KBM-7 (cell line): ENCODE measurements around the gene OAF.
A peak's percentile ranks its signal among the peaks of the same experiment; 100 is the strongest.
"Not testable (repeated sequence)": the region's sequence is repeated elsewhere in the genome, so short reads cannot be mapped to it uniquely, and the experiment has no call there.

Experiments used
- DNase-seq: peaks from one replicate; pipeline ENCODE4 v3.0.0-alpha.2; 2015
- in situ Hi-C: fragments of 300-500 bp; cut with MboI; formaldehyde crosslinking; loops from 2 replicates; pipeline ENCODE4 v1.14.3; 2020; ENCODE audit warnings: low sequenced_read_pairs, low pct_unique_long_range_greater_than_20kb, mixed read lengths

OAF gene

DNA sequence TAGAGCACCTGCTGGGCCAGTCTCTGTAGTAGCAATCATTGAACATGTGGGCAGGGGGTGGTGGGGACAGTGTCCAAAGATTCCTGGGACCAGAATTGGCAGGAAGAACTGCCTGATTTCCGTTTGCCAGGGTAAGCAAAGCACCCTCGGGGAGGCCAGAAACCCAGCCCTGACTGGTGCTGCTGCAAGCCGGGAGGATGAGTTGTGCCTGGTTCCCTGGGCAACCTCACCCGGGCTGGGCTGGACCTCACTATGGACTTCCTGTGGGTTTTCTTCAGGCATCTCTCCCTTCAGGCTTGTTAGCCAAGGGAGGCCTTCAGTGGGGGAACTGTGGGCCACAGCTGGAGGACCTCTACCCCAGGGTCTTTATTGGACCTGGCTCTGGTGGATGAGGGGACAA, 21.1 kb downstream of the OAF start:
- in situ Hi-C loops: no loop called here
- no peak for DNase-seq

DNA sequence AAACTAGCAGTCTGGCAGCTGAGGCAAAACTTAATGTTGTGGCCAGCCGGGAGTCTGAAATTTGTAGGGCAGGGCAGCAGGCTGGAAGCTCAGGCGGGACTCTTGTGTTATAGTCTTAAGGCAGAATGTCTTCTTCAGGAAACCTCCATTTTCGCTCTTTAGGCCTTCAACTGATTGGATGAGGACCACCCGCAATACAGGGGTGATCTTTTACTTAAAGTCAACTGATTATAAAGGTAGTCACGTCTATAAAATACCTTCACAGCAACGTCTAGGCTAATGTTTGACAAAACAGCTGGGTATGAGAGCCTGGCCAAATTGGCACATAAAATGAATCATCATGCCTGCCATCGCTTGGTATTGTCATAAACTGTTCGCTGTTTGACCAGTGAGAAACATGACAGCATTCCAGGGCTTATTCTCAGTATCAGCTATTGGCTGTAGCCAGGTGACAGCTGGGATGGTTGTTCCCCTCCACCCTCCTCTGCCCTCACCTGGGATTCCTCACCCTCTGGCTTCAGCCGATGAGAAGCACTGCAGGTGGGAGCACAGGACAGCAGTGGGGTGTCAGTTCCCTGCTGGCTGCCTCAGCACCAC, 22.5 kb downstream of the OAF start:
- DNase-seq: no peak
- in situ Hi-C loops: no loop called here

DNA sequence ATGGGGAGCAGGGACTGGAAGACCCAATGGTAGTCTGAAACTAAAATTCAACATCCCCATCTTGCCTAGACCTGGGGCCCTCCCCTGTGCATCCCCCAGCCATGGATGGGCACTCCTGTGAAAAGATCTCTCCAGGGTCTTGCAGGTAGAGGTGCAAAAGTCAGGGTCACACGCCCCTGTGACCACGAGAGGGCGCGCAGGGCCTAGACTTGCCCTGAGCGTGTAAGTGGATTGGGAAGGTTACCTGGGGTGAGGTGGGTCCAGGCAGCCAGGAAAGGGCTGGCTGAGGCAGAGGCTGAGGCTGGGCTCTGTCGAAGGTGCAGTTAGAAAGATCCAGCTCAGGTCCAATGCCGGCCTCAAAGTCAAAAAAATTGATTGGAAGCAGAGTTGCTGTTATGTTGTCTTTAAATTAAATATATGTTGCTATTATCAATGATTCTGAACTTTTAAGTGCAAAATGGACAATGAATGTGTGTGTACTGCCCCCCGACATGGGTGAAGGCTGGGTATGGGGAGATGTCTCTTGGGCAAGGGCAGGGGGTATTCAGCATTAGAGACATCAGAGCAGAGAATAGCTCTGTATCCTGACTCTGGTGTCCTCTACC, 24.3 kb downstream of the OAF start:
- peak; percentile 70 for DNase-seq
- in situ Hi-C loops: no loop called here

DNA sequence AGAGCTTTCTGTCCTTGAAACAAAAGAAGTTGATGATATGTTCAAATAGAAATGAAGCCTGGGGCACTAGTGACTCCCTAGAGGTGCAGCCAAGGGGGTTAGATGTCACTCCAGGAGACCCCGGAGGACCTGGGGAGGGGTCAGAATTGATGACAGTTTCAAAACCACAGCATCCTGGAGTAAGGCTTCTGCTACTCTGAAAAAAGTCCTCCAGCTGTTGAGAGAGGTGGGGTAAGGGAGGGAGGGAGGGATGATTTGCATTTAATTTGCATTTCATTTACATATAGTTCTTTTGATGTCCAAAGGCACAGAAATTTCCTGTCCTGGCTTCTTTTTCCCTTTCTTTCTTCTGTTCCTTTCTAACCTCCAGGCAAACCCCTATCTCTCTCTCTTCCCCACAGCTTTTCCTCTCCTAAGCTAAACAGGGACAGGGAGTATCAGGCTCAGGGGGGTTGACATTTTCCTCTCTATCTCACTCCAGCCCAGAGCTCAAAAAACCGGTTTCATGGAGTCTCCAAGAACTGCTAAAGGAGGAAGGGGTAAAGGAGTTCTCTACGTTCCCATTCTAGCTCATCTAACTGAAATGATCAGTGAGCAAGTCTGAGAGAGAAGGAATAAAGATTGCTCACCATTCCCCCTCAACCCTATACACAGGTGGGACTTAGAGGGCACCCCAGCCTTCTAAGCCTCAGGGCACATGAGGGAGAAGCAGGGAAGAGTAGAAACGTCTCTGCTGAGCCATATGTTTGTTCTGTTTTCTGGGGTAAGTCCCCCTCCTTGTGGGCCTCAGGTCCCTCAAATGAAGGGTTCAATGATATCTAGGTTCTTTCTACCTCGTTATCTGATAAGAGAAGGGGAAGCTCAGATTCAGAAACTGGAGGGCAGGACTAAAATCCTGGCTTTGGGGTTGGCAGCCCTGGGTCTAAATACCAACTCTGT, 25.6 kb downstream of the OAF start:
- DNase-seq: no peak
- in situ Hi-C loops: no loop called here

DNA sequence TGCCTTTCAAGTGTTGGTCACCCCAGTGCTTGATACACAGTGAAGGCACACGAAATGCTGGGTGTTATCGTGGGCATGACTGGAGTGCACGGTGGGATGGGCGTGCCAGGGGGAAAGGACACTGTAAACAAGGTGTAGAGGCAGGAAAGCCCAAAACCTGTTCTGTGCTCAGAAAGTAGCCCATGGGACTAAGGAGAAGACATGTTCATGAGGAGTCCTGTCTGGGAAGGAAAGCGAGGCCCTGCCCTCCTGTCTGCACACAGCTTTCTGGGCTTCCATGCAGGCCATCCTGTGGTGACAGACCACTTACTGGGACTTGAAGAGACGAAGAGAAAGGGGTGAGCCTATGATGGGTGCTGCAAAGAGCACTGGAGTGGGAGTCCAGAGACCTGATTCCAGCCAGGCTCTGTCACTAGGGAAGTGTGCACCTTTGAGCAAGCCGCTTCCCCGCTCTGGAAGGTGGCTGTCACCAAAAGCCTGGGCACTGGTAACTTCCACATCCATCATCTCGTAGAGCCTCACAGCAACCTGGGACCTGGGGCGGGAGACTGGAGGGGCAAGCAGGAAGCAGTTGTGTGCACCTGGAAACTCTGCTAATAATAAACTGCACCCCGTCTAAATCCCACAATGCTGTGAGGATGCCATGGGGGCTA, 28.3 kb downstream of the OAF start:
- DNase-seq: no peak
- in situ Hi-C loops: no loop called here

DNA sequence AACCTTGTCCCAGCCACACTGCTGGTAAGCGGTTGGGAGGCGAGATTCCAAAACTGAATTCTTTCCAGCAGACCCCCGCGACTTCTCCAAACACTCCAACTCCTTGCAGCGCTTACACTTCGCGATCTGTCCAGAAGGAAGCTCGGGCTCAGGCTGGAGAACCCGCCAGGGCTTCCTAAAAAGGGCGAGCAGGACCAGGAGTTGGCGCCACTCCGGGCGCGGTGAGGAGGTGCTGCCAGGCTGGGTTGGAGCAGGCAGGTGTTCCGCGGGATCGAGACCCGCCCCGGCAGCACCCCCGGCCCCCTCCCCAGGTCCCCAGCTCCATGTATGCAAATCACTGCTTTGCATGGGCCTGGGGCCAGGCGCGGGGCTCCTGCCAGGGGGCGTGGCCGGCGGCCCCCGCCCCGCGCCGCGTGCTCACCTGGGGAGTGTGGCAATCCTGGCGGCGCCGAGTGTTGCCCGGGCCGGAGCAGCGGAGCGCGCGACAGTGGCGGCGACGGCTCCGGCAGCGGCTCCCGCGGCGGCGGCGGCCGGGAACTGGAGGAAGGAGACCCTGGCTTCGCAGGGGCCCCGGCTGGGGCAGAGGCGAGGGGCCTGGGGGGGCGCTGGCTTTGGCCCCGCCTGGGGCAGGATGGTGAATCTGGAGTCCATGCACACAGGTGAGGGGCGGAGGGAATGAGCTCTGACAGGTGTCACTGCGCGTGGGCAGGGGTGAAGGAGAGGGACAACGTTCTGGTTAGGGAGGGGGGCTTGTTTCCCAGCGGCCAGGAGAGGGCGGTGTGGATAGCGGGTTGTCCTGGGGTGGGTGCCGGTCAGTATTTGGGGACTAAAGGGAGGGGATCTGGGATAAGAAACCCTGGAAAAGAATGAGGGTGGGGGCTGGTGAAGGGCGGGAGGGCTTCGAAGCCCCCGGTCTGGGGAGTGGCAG, 29.1 kb downstream of the OAF start, which contains the start of gene POU2F3:
TSS of gene POU2F3 (plus strand) at position 428 of the 928 bp plus-strand sequence. CDS start at position 632, 204 bp downstream.
- no peak for DNase-seq
- in situ Hi-C loops: no loop called here

DNA sequence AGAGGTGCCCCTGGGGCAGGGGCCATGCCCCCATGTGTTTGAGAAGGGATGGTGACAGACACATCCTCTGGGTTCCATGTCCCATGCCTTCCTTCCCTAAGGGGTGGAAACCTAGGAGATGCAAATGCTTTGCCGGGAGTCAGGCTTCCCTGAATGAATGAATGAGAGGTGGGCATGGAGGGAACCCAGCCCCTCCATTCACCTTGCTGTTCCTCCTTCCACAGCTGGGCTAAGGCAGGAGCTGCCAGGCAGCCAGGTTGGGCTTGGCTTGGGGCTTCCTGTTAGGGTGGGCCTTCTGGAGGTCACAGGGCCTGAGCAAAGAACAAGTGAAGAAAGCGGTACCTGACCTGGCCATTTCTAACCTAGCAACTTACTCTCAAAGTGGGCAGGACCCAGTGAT, 30.0 kb downstream of the OAF start:
- in situ Hi-C loops: no loop called here
- no peak for DNase-seq

DNA sequence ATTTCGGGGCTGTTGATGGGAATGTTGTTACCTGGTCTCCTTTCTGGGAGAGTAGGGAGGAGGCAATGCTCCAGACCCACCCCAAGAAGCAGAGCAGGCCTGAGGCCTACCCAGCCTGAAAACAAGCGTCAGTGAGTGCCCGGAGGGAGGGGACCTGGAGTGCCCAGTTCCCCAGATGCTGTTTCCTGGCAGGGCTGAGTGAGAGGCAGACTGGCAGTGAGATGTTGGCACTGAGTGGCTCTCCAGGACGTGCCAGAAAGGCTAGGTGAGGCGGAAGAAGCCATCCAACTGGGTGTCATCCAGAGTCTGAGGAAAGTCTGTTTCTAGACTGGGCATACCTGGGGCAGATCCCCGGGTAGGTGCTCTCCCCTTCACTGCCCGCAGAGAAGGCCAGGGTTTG, 30.4 kb downstream of the OAF start:
- in situ Hi-C loops: no loop called here
- DNase-seq: no peak

DNA sequence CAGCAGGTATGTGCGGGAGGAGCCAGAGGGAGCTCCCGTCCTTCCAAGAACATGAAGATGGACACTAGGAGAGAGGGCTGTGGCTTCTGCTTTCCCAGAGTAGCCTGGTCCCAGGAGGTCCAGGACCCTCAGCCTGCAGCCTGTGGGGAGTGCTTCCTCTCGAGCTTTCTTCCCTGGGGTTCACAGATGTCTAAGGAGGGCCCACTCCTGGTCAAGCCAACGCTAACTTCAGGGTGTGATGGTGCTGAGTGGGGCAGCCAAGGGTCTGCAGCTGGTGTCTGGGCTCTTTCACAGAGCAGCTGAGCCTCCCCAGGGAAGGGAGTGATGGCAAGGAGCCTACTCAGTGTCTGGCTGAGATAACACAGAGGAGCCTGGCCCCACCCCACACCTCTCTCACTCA, 32.4 kb downstream of the OAF start:
- DNase-seq: no peak
- in situ Hi-C loops: no loop called here

DNA sequence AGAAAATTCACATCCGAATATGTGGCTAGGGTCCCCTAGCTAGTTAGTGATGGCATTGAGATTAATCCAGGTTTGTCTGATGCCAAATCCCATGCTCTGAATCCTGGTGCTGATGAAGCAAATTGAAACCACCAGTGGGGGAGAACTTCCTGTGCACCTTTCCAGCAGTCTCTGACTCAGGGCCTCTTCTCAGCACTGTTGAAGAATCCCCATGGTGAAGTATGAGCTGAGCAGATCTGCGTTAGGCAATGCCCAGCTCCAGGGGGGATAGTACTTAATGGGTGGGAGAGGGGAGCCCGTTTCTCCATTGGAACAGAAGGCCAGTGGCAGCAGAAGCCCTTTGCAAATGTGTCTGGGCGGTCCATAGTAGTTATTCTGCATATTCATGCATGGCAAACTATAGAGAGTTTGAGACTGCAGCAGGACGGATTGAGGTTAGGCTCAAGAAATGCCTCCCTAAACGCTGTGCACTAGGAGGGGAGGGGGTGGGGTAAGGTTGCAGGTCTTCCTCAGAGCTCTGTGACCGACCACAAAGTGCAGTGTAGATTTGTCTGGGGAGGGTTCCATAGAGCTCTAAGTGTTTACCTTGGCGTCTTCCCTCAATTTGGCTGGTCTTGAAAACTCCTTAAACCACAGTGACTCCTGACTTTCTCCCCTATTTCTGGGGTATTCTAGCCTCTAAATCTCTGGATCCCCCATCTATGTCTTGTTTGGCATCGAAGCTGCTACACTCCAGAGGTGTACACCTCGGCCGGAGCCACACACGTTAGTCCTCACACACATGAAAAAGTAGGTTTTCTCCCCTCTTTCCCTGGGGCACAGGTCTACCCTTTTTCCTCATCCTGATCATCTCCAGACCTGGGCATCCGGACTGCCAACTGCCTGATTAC, 33.9 kb downstream of the OAF start:
- DNase-seq: no peak
- in situ Hi-C loops: no loop called here

DNA sequence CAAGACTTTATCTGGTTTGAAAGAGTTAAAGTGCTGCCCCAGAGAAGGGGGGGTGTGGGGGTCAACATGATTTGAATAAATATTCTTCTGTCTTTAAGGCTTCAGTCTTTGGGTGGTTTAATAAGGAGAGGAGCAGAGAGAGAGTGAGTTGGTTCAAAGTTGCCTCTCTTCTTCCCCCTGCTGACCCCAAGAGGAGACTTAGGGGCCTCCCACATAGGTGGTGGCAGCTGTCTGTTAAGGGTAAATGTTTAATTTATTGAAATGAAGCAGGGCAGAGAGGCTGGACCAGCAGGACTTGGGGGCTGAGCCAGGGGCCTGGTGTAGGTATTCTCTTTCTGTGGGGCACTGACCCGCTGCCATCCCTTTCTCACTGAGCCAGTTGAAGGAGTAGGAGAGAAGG, 34.6 kb downstream of the OAF start:
- in situ Hi-C loops: no loop called here
- DNase-seq: no peak

DNA sequence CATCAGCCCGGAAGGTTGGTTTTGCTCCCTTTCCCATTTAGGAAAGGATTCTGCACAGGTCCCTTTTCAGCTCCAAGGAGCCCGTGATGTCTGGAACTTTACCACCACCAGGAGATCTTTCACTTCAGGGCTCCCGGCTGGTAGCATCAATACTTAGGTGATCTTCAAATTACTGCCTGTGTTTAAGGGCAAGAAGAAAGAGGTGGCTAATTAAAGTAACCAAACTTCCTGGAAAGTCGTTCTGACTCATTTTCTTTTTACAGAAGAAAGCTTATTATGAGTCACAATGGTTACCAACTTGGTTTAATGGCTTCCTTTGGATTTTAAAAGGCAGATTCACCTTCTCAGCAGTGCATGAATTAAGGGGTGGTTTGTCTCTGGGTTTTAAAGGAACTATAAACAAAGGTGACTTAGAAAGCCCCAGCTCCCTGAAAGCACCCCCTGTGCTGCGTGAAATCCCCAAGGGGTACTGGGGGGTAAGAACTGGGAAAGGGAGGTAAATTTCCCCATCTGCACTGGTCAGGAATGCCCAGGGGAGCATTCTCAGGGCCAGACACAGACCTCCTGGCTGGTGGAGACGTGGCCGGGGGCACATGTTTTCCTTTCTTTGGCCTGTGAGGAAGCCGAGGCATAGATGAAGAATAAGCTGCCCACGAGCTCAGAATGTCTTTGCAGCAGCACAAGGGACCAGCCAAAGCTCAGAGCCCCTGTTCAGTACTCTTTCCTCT, 37.9 kb downstream of the OAF start:
- in situ Hi-C loops: no loop called here
- peak; percentile 9 for DNase-seq

DNA sequence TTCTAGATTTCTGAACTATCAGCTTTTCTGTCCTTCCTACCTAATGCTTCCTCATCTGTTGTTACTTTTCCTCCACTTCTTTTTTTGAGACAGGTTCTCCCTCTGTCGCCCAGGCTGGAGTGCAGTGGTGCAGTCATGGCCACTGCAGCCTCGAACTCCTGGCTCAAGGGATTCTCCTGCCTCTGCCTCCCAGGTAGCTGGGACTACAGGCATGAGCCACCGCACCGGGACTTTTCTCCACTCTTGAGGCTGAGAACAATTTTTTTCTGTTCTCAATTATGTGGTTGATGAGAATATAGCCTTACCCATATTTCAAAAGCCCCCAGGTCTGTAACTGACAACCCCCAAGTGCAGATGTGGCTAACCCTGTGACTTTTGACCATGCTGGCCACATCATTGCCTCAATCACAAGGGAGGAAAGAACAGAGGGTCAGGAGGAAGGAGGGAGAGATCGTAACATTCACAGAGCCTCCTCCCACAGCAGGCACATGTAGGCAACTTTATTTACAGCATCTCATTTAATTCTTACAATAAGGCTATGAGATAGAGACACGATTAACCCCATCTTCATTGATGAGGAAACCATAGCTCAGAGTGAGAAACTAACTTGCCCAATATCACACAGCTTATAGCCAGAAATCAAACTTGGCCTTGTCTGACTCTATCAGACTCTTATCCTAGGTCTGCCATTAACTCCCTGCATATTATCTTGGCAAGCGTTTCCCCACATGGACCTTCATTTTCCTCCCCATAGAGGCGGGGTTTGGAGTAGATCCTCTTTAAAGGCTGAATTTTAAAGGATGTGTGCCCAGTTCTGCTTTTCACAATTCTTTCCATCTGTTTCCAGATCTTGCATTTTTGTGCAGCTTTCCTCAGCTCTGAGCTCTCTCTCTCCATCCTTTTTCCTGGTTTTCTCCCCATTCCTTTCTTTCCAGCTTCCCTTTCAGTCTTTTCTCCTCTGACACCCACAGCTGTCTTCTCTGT, 38.7 kb downstream of the OAF start:
- in situ Hi-C loops: no loop called here
- DNase-seq: no peak

DNA sequence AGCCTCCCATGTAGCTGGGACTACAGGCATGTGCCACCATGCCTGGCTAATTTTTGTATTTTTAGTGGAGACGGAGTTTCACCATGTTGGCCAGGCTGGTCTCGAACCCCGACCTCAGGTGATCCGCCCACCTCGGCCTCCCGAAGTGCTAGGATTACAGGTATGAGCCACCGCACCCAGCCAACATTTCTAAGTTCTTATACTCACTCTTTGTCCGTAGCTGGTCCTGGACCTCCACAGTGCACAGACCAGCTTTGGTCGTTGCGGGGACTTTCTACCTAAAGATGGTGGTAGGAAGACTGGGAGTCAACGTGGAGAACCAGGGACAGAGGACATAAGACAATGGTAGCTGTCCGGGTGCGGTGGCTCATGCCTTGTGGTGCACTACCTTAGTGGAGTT, 42.5 kb downstream of the OAF start:
- DNase-seq: not testable (repeated sequence)

DNA sequence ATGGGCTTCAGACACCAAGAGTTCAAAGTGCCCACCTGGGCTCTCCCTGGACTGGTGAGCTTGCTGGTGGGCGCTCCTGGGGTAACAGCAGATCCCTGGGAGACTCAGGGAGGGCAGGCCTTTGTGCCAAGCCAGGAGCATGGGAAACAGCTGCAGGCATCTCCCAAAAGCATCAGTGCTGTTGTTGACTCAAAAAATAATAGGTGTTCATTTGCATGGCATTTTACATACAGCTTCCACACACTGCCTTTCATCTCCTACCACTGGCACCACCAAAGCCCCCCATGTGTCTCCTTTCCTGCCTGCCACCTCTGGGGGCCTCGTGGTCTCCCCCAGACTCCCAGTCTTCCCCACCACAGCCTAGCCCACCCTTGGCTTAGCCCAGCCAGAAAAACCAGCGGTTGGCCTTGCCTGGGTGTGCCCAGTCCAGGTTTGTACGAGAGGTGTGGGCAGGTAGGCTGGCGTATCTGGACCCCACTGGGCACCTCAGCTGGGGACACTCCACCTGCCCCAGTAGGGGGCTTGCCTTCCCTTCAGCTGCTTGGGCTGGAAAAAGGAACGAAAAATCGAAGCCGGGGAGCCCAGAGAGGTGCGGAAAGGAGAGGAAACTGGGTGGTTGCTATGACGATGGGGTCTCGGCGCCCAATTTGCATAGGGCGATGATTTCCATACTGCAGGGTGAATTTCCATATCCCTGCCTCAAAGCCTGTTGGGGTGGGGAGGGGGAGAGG, 44.1 kb downstream of the OAF start:
- no peak for DNase-seq
- in situ Hi-C loops: no loop called here

More for the DNA sequence above, 42.5 kb downstream of the OAF start:
- in situ Hi-C loops: not testable (repeated sequence)

DNA sequence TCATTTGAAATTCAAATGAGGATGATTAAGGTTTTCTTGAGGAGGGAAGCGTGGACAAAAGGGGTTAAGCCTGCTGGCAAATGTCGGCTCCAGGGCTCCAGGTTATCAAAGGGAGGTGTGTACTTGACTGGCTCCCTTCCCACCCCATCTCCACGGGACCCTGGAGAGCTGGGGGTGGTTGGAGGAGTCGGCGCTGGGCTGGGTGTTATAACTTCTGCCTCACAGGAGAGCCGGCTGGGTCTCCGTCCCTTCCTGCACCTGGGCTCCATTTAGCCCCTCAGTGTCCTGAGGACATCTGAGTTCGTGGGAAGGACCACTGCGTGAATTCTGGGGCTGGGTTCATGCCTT, 44.7 kb downstream of the OAF start:
- in situ Hi-C loops: no loop called here
- DNase-seq: no peak
